ENCODE measurements around the gene TNFAIP2.

DNA sequence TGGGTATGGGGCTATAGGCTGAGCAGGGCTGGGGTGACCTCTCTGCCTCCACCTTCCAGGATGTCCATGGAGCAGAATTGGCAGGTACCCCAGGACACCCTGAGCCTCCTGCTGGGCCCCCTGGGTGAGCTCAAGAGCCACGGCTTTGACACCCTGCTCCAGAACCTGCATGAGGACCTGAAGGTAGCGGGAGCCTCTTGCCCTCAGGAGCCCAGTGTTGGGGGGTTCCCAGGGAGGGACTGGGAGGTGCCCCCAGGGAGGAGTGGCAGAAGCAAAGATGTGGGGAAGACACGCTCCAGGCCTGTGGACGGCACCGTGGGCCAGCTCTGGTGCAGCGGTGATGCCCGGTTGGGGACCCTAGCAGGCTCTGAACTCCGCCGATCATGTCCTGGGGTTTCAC lies 8.3 kb downstream of the TNFAIP2 start:
- TF ChIP-seq CTCF (IDR thresholded peaks at IDR 0.05) (no peak), POLR2A (IDR thresholded peaks at IDR 0.05) (no peak)

All from right lobe of liver (tissue), 4 donors.